COR-L47 (cell line): ENCODE results near the gene AMH.
A peak's percentile ranks its signal among the peaks of the same experiment; 100 is the strongest.

ENCODE experiments used
- DNase-seq: peaks from one replicate; lab custom pipeline; 2025; lab: John Stamatoyannopoulos, UW

Gene AMH

GRCh38 chr19:2235381-2236063 is 13.6 kb upstream of the AMH start:
- DNase-seq = peak; percentile 96

- DNase-seq = no peak
Measured at GRCh38 chr19:2236064-2236313, 13.1 kb upstream of the AMH start.

- DNase-seq = peak; percentile 97
Measured at GRCh38 chr19:2236314-2237050, 12.6 kb upstream of the AMH start, which contains the start of the genes PLEKHJ1 and SF3A2. Gene PLEKHJ1 (minus strand): TSS chr19:2236329. CDS start chr19:2236248, 81 bp downstream. Gene SF3A2 (plus strand): TSS chr19:2236824. CDS start chr19:2243419, 6,595 bp downstream.

GRCh38 chr19:2237051-2237868 is 11.9 kb upstream of the AMH start:
- no peak for DNase-seq

GRCh38 chr19:2237869-2238153 is 11.3 kb upstream of the AMH start:
- no peak for DNase-seq

- no peak for DNase-seq
Measured at GRCh38 chr19:2239173-2239572, 9.9 kb upstream of the AMH start.

- DNase-seq = peak; percentile 31
Measured at GRCh38 chr19:2239771-2240770, 9.1 kb upstream of the AMH start.

GRCh38 chr19:2240881-2241760 is 8.0 kb upstream of the AMH start:
- DNase-seq = no peak

GRCh38 chr19:2242092-2242537 is 7.0 kb upstream of the AMH start:
- DNase-seq = no peak

- DNase-seq = no peak
Measured at GRCh38 chr19:2242816-2243215, 6.3 kb upstream of the AMH start.

- DNase-seq = no peak
Measured at GRCh38 chr19:2243274-2244124, 5.6 kb upstream of the AMH start.

- DNase-seq = no peak
Measured at GRCh38 chr19:2244125-2244411, 5.1 kb upstream of the AMH start.

GRCh38 chr19:2244486-2244885 is 4.6 kb upstream of the AMH start:
- no peak for DNase-seq

- no peak for DNase-seq
Measured at GRCh38 chr19:2245273-2245672, 3.9 kb upstream of the AMH start.

GRCh38 chr19:2246014-2246620 is 3.0 kb upstream of the AMH start:
- no peak for DNase-seq

- DNase-seq = no peak
Measured at GRCh38 chr19:2246801-2247361, 2.2 kb upstream of the AMH start.

GRCh38 chr19:2247433-2248101 is 1.6 kb upstream of the AMH start:
- no peak for DNase-seq

GRCh38 chr19:2248136-2249009 is 750 bp upstream of the AMH start:
- no peak for DNase-seq
